ENCODE measurements around the gene LMO7. TPM values are rescaled to one million over a fixed set of nuclear protein-coding genes. Genes with fewer than 3 reads are reported as not detected.
A peak's percentile ranks its signal among the peaks of the same experiment; 100 is the strongest.

LMO7 gene
- total RNA-seq, 1 donor from 2014 or later = 60.8 TPM

GRCh38 chr13:75861786-75862185, 225.7 kb downstream of the LMO7 start:
- Mint-ChIP-seq H3K36me3 (peaks cover 3% of the 10 kb centered on the region), H3K4me1 (peaks cover 8% of the 10 kb centered on the region), H3K4me3 (no peak overlapping the region), H3K9me3 (peaks cover 5% of the 10 kb centered on the region), H3K27me3 (ENCODE audit: low read depth) (no peaks in the 10 kb centered on the region), H3K27ac (no peak overlapping the region)
- DNase-seq (ENCODE audit: low spot score in 2 of 2, unreplicated experiment in 2 of 2) = no peak
- no peak for TF ChIP-seq CTCF (IDR thresholded peaks at IDR 0.05; ENCODE audit: unreplicated experiment)

GRCh38 chr13:75864718-75865117, 228.6 kb downstream of the LMO7 start:
- no peak for DNase-seq (ENCODE audit: low spot score in 2 of 2, unreplicated experiment in 2 of 2)
- TF ChIP-seq CTCF (IDR thresholded peaks at IDR 0.05; ENCODE audit: unreplicated experiment) = no peak
- peaks cover 1% of the 10 kb centered on the region for H3K36me3 Mint-ChIP-seq
- peaks cover 11% of the 10 kb centered on the region for H3K4me1 Mint-ChIP-seq
- H3K27ac Mint-ChIP-seq = no peak overlapping the region
- H3K4me3 Mint-ChIP-seq = no peak overlapping the region
- H3K27me3 Mint-ChIP-seq (ENCODE audit: low read depth) = no peaks in the 10 kb centered on the region
- H3K9me3 Mint-ChIP-seq = peaks cover 7% of the 10 kb centered on the region

GRCh38 chr13:75867379-75868117, 231.4 kb downstream of the LMO7 start:
- no peaks in the 10 kb centered on the region for H3K27me3 Mint-ChIP-seq (ENCODE audit: low read depth)
- H3K27ac Mint-ChIP-seq = no peak overlapping the region
- H3K4me1 Mint-ChIP-seq = peaks cover 14% of the 10 kb centered on the region
- no peaks in the 10 kb centered on the region for H3K36me3 Mint-ChIP-seq
- TF ChIP-seq CTCF (IDR thresholded peaks at IDR 0.05; ENCODE audit: unreplicated experiment) = no peak
- no peak overlapping the region for H3K4me3 Mint-ChIP-seq
- H3K9me3 Mint-ChIP-seq = peaks cover 9% of the 10 kb centered on the region
- no peak for DNase-seq (ENCODE audit: low spot score in 2 of 2, unreplicated experiment in 2 of 2)

GRCh38 chr13:75869981-75870380, 233.9 kb downstream of the LMO7 start:
- Mint-ChIP-seq H3K36me3 (no peaks in the 10 kb centered on the region), H3K27ac (no peak overlapping the region), H3K4me1 (peaks cover 18% of the 10 kb centered on the region), H3K9me3 (peaks cover 9% of the 10 kb centered on the region), H3K27me3 (ENCODE audit: low read depth) (no peaks in the 10 kb centered on the region), H3K4me3 (no peak overlapping the region)
- no peak for TF ChIP-seq CTCF (IDR thresholded peaks at IDR 0.05; ENCODE audit: unreplicated experiment)
- no peak for DNase-seq (ENCODE audit: low spot score in 2 of 2, unreplicated experiment in 2 of 2)

- peak; percentile 93 for TF ChIP-seq CTCF (IDR thresholded peaks at IDR 0.05; ENCODE audit: unreplicated experiment)
- Mint-ChIP-seq H3K4me3 (peak overlapping the region; percentile 43), H3K27me3 (ENCODE audit: low read depth) (no peaks in the 10 kb centered on the region), H3K36me3 (no peaks in the 10 kb centered on the region), H3K4me1 (peaks cover 19% of the 10 kb centered on the region), H3K27ac (no peak overlapping the region), H3K9me3 (peaks cover 9% of the 10 kb centered on the region)
- no peak for DNase-seq (ENCODE audit: low spot score in 2 of 2, unreplicated experiment in 2 of 2)
These were observed 234.3 kb downstream of the LMO7 start for GRCh38 chr13:75870397-75870903.

All from mesothelial cell of epicardium (in vitro differentiated cells).